NT2/D1 (cell line): ENCODE data around the gene APLP1.

Experiments used
- DNase-seq: peaks from one replicate; pipeline ENCODE4 v3.0.0-alpha.2; 2011; ENCODE audit warnings: low read depth, low spot score
- H3K27me3 ChIP-seq: 2 replicates; pipeline ENCODE4 v1.6.0; 2011; ENCODE audit warnings: mild to moderate bottlenecking; ENCODE audit not compliant: insufficient read length, insufficient read depth
- H3K36me3 ChIP-seq: 2 replicates; pipeline ENCODE4 v1.6.1; 2011; ENCODE audit warnings: mild to moderate bottlenecking, low read length, mixed read lengths; ENCODE audit not compliant: insufficient read depth, insufficient read length
- H3K4me1 ChIP-seq: 2 replicates; pipeline ENCODE4 v1.5.1; 2011; ENCODE audit not compliant: insufficient read depth, insufficient read length
- H3K4me3 ChIP-seq: 2 replicates; pipeline ENCODE4 v1.5.1; 2011; ENCODE audit warnings: low read depth; ENCODE audit not compliant: insufficient read length
- H3K9ac ChIP-seq: 2 replicates; pipeline ENCODE4 v1.6.0; 2011; ENCODE audit warnings: low read depth; ENCODE audit not compliant: insufficient read length
- H3K9me3 ChIP-seq: 2 replicates; pipeline ENCODE4 v1.5.1; 2011; ENCODE audit warnings: mild to moderate bottlenecking, low read length; ENCODE audit not compliant: insufficient read depth
- SUZ12 ChIP-seq: IDR thresholded peaks from 2 replicates; pipeline ENCODE4 v1.6.1; 2011; ENCODE audit not compliant: insufficient read length, insufficient read depth; ENCODE audit errors: extremely low read depth
- YY1 ChIP-seq: IDR thresholded peaks from 2 replicates; pipeline ENCODE4 v1.6.1; 2011; ENCODE audit not compliant: insufficient read length, insufficient read depth
- ZNF274 ChIP-seq: IDR thresholded peaks from 2 replicates; pipeline ENCODE4 v1.6.1; 2011; ENCODE audit warnings: mild to moderate bottlenecking, low read depth, low read length

The APLP1 gene

DNA sequence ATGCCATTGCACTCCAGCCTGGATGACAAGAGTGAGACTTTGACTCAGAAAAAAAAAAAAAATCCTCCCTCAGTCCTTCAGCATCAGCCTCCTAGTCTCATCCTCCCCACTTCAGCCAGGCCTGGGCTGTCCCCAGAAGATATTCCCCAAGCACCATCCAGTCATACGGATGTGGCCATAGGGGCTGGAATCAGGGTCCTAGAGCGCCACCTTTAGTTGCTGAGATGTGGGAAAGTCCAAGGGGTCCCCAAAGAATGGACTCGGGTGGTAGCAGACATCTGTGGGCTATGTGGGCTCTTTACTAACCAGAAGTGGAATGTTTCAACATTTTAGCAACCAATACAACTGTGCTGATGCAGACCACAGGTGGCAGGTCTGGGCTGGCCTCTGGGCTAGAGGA is 42.8 kb downstream of the APLP1 start:
- TF ChIP-seq YY1 (no peak), ZNF274 (no peak), SUZ12 (no peak)
- Histone ChIP-seq H3K9ac (no peak overlapping the region), H3K4me1 (peaks cover 2% of the 10 kb centered on the region), H3K27me3 (no peaks in the 10 kb centered on the region), H3K4me3 (no peak overlapping the region), H3K9me3 (no peaks in the 10 kb centered on the region), H3K36me3 (no peaks in the 10 kb centered on the region)
- DNase-seq = no peak

DNA sequence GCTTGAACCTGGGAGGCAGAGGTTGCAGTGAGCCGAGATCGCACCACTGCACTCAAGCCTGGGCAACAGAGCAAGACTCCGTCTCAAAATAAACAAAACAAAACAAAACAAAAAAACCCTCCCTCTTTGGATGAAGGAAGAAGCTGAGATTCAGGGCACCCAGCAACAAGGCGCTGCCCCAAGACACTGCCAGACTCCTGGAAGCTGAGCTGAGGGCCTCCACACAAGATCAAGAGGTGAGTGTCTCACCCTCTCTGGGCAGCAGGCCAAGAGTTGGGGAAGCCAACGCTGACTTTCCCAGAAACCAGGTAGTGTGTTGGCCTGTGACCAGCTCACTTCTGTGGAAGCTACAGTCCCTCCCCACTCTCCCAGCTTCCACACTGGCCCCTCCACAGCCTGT is 43.4 kb downstream of the APLP1 start:
- no peaks in the 10 kb centered on the region for H3K9me3 ChIP-seq
- no peak overlapping the region for H3K4me3 ChIP-seq
- TF ChIP-seq ZNF274 (no peak), SUZ12 (no peak), YY1 (no peak)
- no peaks in the 10 kb centered on the region for H3K27me3 ChIP-seq
- H3K4me1 ChIP-seq = peaks cover 2% of the 10 kb centered on the region
- H3K9ac ChIP-seq = no peak overlapping the region
- no peaks in the 10 kb centered on the region for H3K36me3 ChIP-seq
- no peak for DNase-seq

DNA sequence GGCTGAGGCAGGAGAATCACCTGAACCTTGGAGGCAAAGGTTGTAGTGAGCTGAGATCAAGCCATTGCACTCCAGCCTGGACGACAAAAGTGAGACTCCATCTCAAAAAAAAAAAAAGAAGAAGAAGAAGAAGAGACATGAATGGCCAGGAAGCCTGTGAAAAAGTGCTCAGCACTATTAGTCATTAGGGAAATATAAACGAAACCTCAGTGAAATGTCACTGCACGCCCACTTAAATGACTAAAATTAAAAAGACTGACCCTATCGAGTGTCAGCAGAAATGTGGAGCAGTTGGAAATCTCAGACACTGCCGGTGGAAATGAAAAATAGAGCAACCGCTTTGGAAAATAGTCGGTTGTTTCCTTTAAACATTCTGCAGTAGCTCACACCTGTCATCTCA is 45.2 kb downstream of the APLP1 start:
- no peak for TF ChIP-seq SUZ12
- TF ChIP-seq YY1 = no peak
- no peak for TF ChIP-seq ZNF274
- H3K27me3 ChIP-seq = no peaks in the 10 kb centered on the region
- no peaks in the 10 kb centered on the region for H3K4me1 ChIP-seq
- H3K4me3 ChIP-seq = no peak overlapping the region
- H3K9me3 ChIP-seq = no peaks in the 10 kb centered on the region
- no peak overlapping the region for H3K9ac ChIP-seq
- H3K36me3 ChIP-seq = no peaks in the 10 kb centered on the region
- DNase-seq = no peak

DNA sequence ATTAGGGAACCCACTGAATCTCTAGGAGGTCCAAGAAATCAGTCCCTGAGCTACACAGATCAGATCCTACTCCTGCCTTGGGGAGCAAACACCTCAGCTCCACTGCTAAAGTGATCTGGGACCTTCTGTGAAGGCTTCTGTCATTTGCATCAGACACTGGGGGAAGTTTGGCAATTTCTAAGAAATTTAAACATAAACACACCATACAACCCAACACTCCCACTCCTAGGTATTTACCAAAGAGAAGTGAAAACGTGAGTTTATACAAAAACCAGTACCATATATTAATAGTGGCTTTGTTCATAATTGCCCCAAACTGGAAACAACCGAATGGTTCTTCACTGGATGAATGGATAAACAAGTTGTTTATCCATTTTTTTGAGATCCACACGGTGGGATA is 47.1 kb downstream of the APLP1 start:
- no peak overlapping the region for H3K4me3 ChIP-seq
- DNase-seq = no peak
- H3K4me1 ChIP-seq = no peaks in the 10 kb centered on the region
- TF ChIP-seq ZNF274 = no peak
- TF ChIP-seq SUZ12 = no peak
- TF ChIP-seq YY1 = no peak
- H3K9me3 ChIP-seq = no peaks in the 10 kb centered on the region
- no peak overlapping the region for H3K9ac ChIP-seq
- no peaks in the 10 kb centered on the region for H3K27me3 ChIP-seq
- H3K36me3 ChIP-seq = no peaks in the 10 kb centered on the region

DNA sequence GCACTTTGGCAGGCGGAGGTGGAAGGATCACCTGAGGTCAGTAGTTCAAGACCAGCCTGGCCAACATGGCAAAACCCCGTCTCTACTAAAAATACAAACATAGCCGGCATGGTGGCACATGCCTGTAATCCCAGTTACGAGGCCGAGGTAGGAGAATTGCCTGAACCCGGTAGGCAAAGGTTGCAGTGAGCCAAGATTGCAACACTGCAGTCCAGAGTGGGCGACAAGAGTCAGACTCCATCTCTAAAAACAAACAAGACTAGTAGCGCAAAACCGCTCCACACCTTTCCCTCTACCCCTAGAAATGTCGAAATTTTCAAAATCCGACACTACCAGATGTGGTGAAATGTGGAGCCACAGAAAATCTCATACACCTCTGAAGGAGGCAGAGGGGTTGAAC is 50.9 kb downstream of the APLP1 start:
- Histone ChIP-seq H3K9ac (no peak overlapping the region), H3K4me1 (no peaks in the 10 kb centered on the region), H3K36me3 (no peaks in the 10 kb centered on the region), H3K4me3 (no peak overlapping the region), H3K27me3 (no peaks in the 10 kb centered on the region), H3K9me3 (no peaks in the 10 kb centered on the region)
- DNase-seq = no peak
- TF ChIP-seq SUZ12 (no peak), ZNF274 (no peak), YY1 (no peak)

DNA sequence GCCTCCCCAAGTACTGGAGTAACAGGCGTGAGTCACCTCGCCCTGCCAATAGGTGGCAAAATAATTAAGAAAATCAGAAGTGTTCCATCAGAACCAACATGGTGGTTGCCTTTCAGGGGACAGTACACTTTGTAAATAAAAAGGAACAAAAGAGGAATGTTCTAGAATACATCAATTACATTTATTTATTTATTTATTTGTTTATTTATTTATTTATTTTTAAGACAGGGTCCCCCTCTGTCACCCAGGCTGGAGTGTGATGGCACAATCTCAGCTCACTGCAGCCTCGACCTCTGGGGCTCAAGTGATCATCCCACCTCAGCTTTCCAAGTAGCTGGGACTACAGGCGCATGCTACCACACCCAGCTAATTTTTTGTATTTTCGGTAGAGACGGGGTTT is 52.6 kb downstream of the APLP1 start:
- TF ChIP-seq YY1 = no peak
- Histone ChIP-seq H3K27me3 (no peaks in the 10 kb centered on the region), H3K4me3 (no peak overlapping the region), H3K4me1 (no peaks in the 10 kb centered on the region), H3K9ac (no peak overlapping the region), H3K9me3 (peaks cover 12% of the 10 kb centered on the region; the same call in 1 of the 2 replicates), H3K36me3 (no peaks in the 10 kb centered on the region)
- no peak for DNase-seq

DNA sequence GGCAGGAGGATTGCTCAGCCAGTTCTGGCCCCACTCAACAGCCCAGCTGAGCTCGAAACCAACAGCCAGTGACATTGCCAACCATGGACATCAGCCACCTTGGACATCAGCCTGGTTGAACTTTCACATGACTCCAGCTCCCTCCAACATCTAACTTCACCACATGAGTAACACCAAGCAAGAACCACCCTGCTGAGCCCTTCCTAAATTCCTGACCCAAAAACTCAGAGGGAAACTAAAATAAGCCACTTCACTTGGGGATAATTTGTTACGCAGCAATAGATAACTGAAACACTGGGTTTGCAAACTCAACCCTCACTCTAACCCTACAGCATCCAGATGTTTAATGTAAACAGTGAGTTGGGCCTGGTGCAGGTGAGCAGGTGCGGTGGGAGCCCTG is 57.1 kb downstream of the APLP1 start:
- no peaks in the 10 kb centered on the region for H3K27me3 ChIP-seq
- H3K36me3 ChIP-seq = no peaks in the 10 kb centered on the region
- no peak overlapping the region for H3K4me3 ChIP-seq
- TF ChIP-seq YY1 (no peak), ZNF274 (no peak), SUZ12 (no peak)
- peaks cover 12% of the 10 kb centered on the region; the same call in 1 of the 2 replicates for H3K9me3 ChIP-seq
- no peak for DNase-seq
- H3K9ac ChIP-seq = no peak overlapping the region
- no peaks in the 10 kb centered on the region for H3K4me1 ChIP-seq

DNA sequence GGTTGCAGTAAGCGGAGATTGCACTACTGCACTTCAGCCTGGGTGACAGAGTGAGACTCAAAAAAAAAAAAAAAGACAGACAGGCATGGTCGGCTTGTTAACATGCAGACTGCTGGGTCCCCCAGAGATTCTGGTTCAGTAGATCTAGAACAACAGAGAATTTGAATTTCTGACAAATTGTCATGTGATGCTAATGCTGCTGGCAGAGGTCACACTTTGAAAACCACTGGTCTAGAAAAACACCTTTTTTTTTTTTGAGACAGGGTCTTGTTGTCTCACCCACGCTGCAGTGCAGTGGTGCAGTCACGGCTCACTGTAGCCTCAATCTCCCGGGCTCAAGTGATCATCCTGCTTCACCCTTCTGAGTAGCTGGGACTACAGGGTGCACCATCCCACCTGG is 60.1 kb downstream of the APLP1 start:
- Histone ChIP-seq H3K27me3 (no peaks in the 10 kb centered on the region), H3K9me3 (peaks cover 12% of the 10 kb centered on the region; the same call in 1 of the 2 replicates), H3K4me3 (no peak overlapping the region), H3K4me1 (no peaks in the 10 kb centered on the region), H3K36me3 (no peaks in the 10 kb centered on the region), H3K9ac (no peak overlapping the region)
- no peak for TF ChIP-seq YY1
- no peak for TF ChIP-seq ZNF274
- TF ChIP-seq SUZ12 = no peak
- no peak for DNase-seq
